GM12878 (cell line): ENCODE measurements around the gene ST8SIA3. TPM values are rescaled to one million over a fixed set of nuclear protein-coding genes. Genes with fewer than 3 reads are reported as not detected.

Experiments
- ETV6 ChIP-seq, 2 experiments: fragments of 450-650 bp in 1 of 2; IDR thresholded peaks in 1 of 2; conservative IDR thresholded peaks in 1 of 2; 2 replicates each; pipeline ENCODE4 v1.6.1; 2014; ENCODE audit warnings: antibody characterized with exemption in 1 of 2, borderline replicate concordance in 1 of 2, low read depth in 1 of 2, mild to moderate bottlenecking in 1 of 2, moderate library complexity in 1 of 2
- IKZF2 ChIP-seq, 2 experiments: fragments of 450-650 bp; IDR thresholded peaks; 2 replicates each; pipeline ENCODE4 v1.6.1; 2017; ENCODE audit warnings: mild to moderate bottlenecking in 2 of 2, moderate library complexity in 2 of 2
- MYB ChIP-seq: fragments of 150-350 bp; IDR thresholded peaks from 2 replicates; pipeline ENCODE4 v1.6.1; 2014; ENCODE audit warnings: mild to moderate bottlenecking, low read depth, low read length, borderline replicate concordance
- NFYB ChIP-seq: IDR thresholded peaks from 2 replicates; pipeline ENCODE4 v1.6.1; 2011; ENCODE audit warnings: low read depth, mild to moderate bottlenecking, low read length, improper control_type of control experiment, moderate library complexity; ENCODE audit not compliant: insufficient read depth
- RB1 ChIP-seq: fragments of 450-650 bp; formaldehyde crosslinking; IDR thresholded peaks from 2 replicates; pipeline ENCODE4 v1.6.1; 2017; ENCODE audit warnings: mild to moderate bottlenecking, borderline replicate concordance
- SMAD1 ChIP-seq: fragments of 450-650 bp; IDR thresholded peaks from 2 replicates; pipeline ENCODE4 v1.6.1; 2018; ENCODE audit warnings: mild to moderate bottlenecking, low read depth; ENCODE audit not compliant: partially characterized antibody
- SMC3 ChIP-seq: IDR thresholded peaks from 2 replicates; pipeline ENCODE4 v1.6.1; 2011; ENCODE audit warnings: low read length, improper control_type of control experiment, borderline replicate concordance
- TCF3 ChIP-seq: IDR thresholded peaks from 2 replicates; pipeline ENCODE4 v1.6.1; 2012; ENCODE audit warnings: low read depth, mild to moderate bottlenecking, low read length, borderline replicate concordance; ENCODE audit not compliant: insufficient read depth
- polyA plus RNA-seq, 11 experiments: library from polyadenylated mRNA; depleted of rRNA in 4 of 11; unstranded in 6 of 11; stranded (reverse) in 5 of 11; fragments of >200 nt; fragmentation: Nextera tagmentation in 4 of 11; fragmentation: Illumina TruSeq in 1 of 11; extraction: Ambion mirVana in 4 of 11; extraction: Trizol in 1 of 11; gene quantifications; 1 replicate in 1 of 11; 2 replicates in 10 of 11; pipeline versions ENCODE4 v1.2.1 to v1.2.3, GENCODE V29; 2011 to 2016; ENCODE audit warnings: inconsistent platforms in 2 of 11, missing spikeins in 2 of 11, low read depth in 1 of 11
- total RNA-seq, 4 experiments: library from RNA; depleted of rRNA in 3 of 4; stranded (reverse); fragments of >200 nt in 3 of 4; fragmentation: Illumina TruSeq in 1 of 4; extraction: Trizol in 1 of 4; gene quantifications; 2 replicates each; pipeline versions ENCODE4 v1.2.1 to v1.2.3, GENCODE V29; 2013 to 2021
- TF ChIP-seq, protein P1 (sequence below): fragments of 450-650 bp; IDR thresholded peaks from 2 replicates; pipeline ENCODE4 v1.6.1; 2016; ENCODE audit warnings: mild to moderate bottlenecking, moderate library complexity, borderline replicate concordance

ST8SIA3 gene
- total and polyA plus RNA-seq, 10 of the 15 experiments (the other 5 are each of a cell fraction or from before 2014, with no cell fraction given), result under 0.01 TPM; not detected in 9

DNA sequence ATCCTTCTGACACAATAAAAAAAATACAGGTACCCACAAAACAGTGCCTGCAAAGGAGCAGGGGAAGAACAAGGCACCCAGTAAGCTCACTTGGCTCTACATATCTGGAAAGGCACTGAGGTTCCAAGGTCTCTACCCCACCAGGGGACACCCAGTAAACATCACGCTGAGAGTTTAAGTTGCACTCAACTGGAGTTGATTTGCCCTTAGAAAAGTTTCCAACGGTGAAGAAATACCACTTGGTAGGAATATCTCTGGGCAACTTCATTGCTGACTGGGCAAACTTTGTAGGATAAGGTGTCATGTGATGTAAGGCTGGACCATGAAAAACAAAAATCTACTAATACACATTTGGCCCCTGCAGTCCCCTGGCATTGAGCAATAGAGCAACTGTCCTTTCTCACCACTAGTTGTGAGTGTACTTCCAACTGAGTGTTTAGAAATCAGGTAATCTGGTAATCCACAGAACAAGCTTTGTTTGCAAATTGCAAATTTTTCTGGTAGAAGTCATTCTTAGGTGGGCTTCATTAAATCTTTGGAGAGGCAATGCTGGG lies 14.2 kb downstream of the ST8SIA3 start (continued):
- TF ChIP-seq SMC3 (no peak), RB1 (no peak), TCF3 (no peak), SMAD1 (no peak), NFYB (no peak), ETV6 (conservative IDR thresholded peaks at IDR 0.05 in 1 of 2, IDR thresholded peaks at IDR 0.05 in 1 of 2; ENCODE audit: borderline replicate concordance in 1 of 2, low read depth in 1 of 2) (no peak), IKZF2 (IDR thresholded peaks at IDR 0.05) (no peak), MYB (no peak)
- TF ChIP-seq, protein P1, sequence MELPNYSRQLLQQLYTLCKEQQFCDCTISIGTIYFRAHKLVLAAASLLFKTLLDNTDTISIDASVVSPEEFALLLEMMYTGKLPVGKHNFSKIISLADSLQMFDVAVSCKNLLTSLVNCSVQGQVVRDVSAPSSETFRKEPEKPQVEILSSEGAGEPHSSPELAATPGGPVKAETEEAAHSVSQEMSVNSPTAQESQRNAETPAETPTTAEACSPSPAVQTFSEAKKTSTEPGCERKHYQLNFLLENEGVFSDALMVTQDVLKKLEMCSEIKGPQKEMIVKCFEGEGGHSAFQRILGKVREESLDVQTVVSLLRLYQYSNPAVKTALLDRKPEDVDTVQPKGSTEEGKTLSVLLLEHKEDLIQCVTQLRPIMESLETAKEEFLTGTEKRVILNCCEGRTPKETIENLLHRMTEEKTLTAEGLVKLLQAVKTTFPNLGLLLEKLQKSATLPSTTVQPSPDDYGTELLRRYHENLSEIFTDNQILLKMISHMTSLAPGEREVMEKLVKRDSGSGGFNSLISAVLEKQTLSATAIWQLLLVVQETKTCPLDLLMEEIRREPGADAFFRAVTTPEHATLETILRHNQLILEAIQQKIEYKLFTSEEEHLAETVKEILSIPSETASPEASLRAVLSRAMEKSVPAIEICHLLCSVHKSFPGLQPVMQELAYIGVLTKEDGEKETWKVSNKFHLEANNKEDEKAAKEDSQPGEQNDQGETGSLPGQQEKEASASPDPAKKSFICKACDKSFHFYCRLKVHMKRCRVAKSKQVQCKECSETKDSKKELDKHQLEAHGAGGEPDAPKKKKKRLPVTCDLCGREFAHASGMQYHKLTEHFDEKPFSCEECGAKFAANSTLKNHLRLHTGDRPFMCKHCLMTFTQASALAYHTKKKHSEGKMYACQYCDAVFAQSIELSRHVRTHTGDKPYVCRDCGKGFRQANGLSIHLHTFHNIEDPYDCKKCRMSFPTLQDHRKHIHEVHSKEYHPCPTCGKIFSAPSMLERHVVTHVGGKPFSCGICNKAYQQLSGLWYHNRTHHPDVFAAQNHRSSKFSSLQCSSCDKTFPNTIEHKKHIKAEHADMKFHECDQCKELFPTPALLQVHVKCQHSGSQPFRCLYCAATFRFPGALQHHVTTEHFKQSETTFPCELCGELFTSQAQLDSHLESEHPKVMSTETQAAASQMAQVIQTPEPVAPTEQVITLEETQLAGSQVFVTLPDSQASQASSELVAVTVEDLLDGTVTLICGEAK, result no peak
